Body of pancreas (tissue), 4 donors: ENCODE measurements around the gene PSMD4.

ENCODE experiments used
- CTCF ChIP-seq, 7 experiments: fragments of 450-650 bp in 4 of 7; fragments of 200-600 bp in 3 of 7; sonication (generic) in 3 of 7; IDR thresholded peaks; one replicate each; pipeline ENCODE4 v1.5.1; 2016 to 2019; ENCODE audit warnings: antibody characterized with exemption in 7 of 7
- POLR2A ChIP-seq, 3 donors: fragments of 450-650 bp; IDR thresholded peaks; one replicate each; pipeline ENCODE4 v1.6.1; 2016; ENCODE audit warnings: antibody characterized with exemption in 3 of 3, mild to moderate bottlenecking in 2 of 3

- no peak for TF ChIP-seq CTCF (IDR thresholded peaks at IDR 0.05)
- no peak for TF ChIP-seq POLR2A (IDR thresholded peaks at IDR 0.05)
Observed at GRCh38 chr1:151289080-151289935, 34.8 kb downstream of the PSMD4 start.
